Measurements from ENCODE around the gene EYA2.

The EYA2 gene

GRCh38 chr20:46998477-46999240 lies 104.0 kb downstream of the EYA2 start:
- no peak overlapping the region for H3K9ac ChIP-seq (ENCODE audit: insufficient read length, low read depth)
- DNase-seq (ENCODE audit: low read depth, low spot score): peak; percentile 56
- no peaks in the 10 kb centered on the region for H3K36me3 ChIP-seq (ENCODE audit: insufficient read depth, insufficient read length, low read length)
- peaks cover 6% of the 10 kb centered on the region for H3K4me1 ChIP-seq (ENCODE audit: insufficient read depth, insufficient read length)
- H3K4me3 ChIP-seq (ENCODE audit: insufficient read length, low read depth): no peak overlapping the region
- H3K27me3 ChIP-seq (ENCODE audit: insufficient read depth, insufficient read length): no peaks in the 10 kb centered on the region
- H3K9me3 ChIP-seq (ENCODE audit: insufficient read depth, low read length): no peaks in the 10 kb centered on the region
- TF ChIP-seq ZNF274 (IDR thresholded peaks at IDR 0.05; ENCODE audit: low read depth, low read length) (no peak), SUZ12 (IDR thresholded peaks at IDR 0.05; ENCODE audit: extremely low read depth, insufficient read depth, insufficient read length) (no peak), YY1 (IDR thresholded peaks at IDR 0.05; ENCODE audit: insufficient read depth, insufficient read length) (no peak)

GRCh38 chr20:46999801-47000465 lies 105.3 kb downstream of the EYA2 start:
- TF ChIP-seq ZNF274 (IDR thresholded peaks at IDR 0.05; ENCODE audit: low read depth, low read length) (no peak), YY1 (IDR thresholded peaks at IDR 0.05; ENCODE audit: insufficient read depth, insufficient read length) (no peak), SUZ12 (IDR thresholded peaks at IDR 0.05; ENCODE audit: extremely low read depth, insufficient read depth, insufficient read length) (no peak)
- Histone ChIP-seq H3K4me3 (ENCODE audit: insufficient read length, low read depth) (no peak overlapping the region), H3K4me1 (ENCODE audit: insufficient read depth, insufficient read length) (peaks cover 6% of the 10 kb centered on the region), H3K27me3 (ENCODE audit: insufficient read depth, insufficient read length) (no peaks in the 10 kb centered on the region), H3K9me3 (ENCODE audit: insufficient read depth, low read length) (no peaks in the 10 kb centered on the region), H3K9ac (ENCODE audit: insufficient read length, low read depth) (no peak overlapping the region), H3K36me3 (ENCODE audit: insufficient read depth, insufficient read length, low read length) (no peaks in the 10 kb centered on the region)
- no peak for DNase-seq (ENCODE audit: low read depth, low spot score)

- Histone ChIP-seq H3K4me1 (ENCODE audit: insufficient read depth, insufficient read length) (peaks cover 6% of the 10 kb centered on the region), H3K9ac (ENCODE audit: insufficient read length, low read depth) (no peak overlapping the region), H3K36me3 (ENCODE audit: insufficient read depth, insufficient read length, low read length) (no peaks in the 10 kb centered on the region), H3K9me3 (ENCODE audit: insufficient read depth, low read length) (no peaks in the 10 kb centered on the region), H3K4me3 (ENCODE audit: insufficient read length, low read depth) (no peak overlapping the region), H3K27me3 (ENCODE audit: insufficient read depth, insufficient read length) (no peaks in the 10 kb centered on the region)
- no peak for TF ChIP-seq SUZ12 (IDR thresholded peaks at IDR 0.05; ENCODE audit: extremely low read depth, insufficient read depth, insufficient read length)
- no peak for TF ChIP-seq ZNF274 (IDR thresholded peaks at IDR 0.05; ENCODE audit: low read depth, low read length)
- TF ChIP-seq YY1 (IDR thresholded peaks at IDR 0.05; ENCODE audit: insufficient read depth, insufficient read length): no peak
- no peak for DNase-seq (ENCODE audit: low read depth, low spot score)
These were observed 108.6 kb downstream of the EYA2 start for GRCh38 chr20:47003223-47003622.

- no peak for DNase-seq (ENCODE audit: low read depth, low spot score)
- H3K4me3 ChIP-seq (ENCODE audit: insufficient read length, low read depth): no peak overlapping the region
- TF ChIP-seq SUZ12 (IDR thresholded peaks at IDR 0.05; ENCODE audit: extremely low read depth, insufficient read depth, insufficient read length) (no peak), ZNF274 (IDR thresholded peaks at IDR 0.05; ENCODE audit: low read depth, low read length) (no peak), YY1 (IDR thresholded peaks at IDR 0.05; ENCODE audit: insufficient read depth, insufficient read length) (no peak)
- H3K4me1 ChIP-seq (ENCODE audit: insufficient read depth, insufficient read length): peaks cover 6% of the 10 kb centered on the region
- no peaks in the 10 kb centered on the region for H3K9me3 ChIP-seq (ENCODE audit: insufficient read depth, low read length)
- H3K36me3 ChIP-seq (ENCODE audit: insufficient read depth, insufficient read length, low read length): no peaks in the 10 kb centered on the region
- H3K27me3 ChIP-seq (ENCODE audit: insufficient read depth, insufficient read length): no peaks in the 10 kb centered on the region
- H3K9ac ChIP-seq (ENCODE audit: insufficient read length, low read depth): no peak overlapping the region
These were observed 109.5 kb downstream of the EYA2 start for GRCh38 chr20:47004179-47004578.

GRCh38 chr20:47007826-47008655 lies 113.4 kb downstream of the EYA2 start:
- Histone ChIP-seq H3K4me3 (ENCODE audit: insufficient read length, low read depth) (no peak overlapping the region), H3K27me3 (ENCODE audit: insufficient read depth, insufficient read length) (no peaks in the 10 kb centered on the region), H3K36me3 (ENCODE audit: insufficient read depth, insufficient read length, low read length) (no peaks in the 10 kb centered on the region), H3K9me3 (ENCODE audit: insufficient read depth, low read length) (no peaks in the 10 kb centered on the region), H3K4me1 (ENCODE audit: insufficient read depth, insufficient read length) (no peaks in the 10 kb centered on the region), H3K9ac (ENCODE audit: insufficient read length, low read depth) (no peak overlapping the region)
- TF ChIP-seq YY1 (IDR thresholded peaks at IDR 0.05; ENCODE audit: insufficient read depth, insufficient read length): no peak
- no peak for TF ChIP-seq SUZ12 (IDR thresholded peaks at IDR 0.05; ENCODE audit: extremely low read depth, insufficient read depth, insufficient read length)
- no peak for TF ChIP-seq ZNF274 (IDR thresholded peaks at IDR 0.05; ENCODE audit: low read depth, low read length)
- no peak for DNase-seq (ENCODE audit: low read depth, low spot score)

- no peaks in the 10 kb centered on the region for H3K9me3 ChIP-seq (ENCODE audit: insufficient read depth, low read length)
- H3K4me3 ChIP-seq (ENCODE audit: insufficient read length, low read depth): no peak overlapping the region
- no peaks in the 10 kb centered on the region for H3K27me3 ChIP-seq (ENCODE audit: insufficient read depth, insufficient read length)
- no peak for DNase-seq (ENCODE audit: low read depth, low spot score)
- H3K4me1 ChIP-seq (ENCODE audit: insufficient read depth, insufficient read length): no peaks in the 10 kb centered on the region
- TF ChIP-seq ZNF274 (IDR thresholded peaks at IDR 0.05; ENCODE audit: low read depth, low read length) (no peak), SUZ12 (IDR thresholded peaks at IDR 0.05; ENCODE audit: extremely low read depth, insufficient read depth, insufficient read length) (no peak), YY1 (IDR thresholded peaks at IDR 0.05; ENCODE audit: insufficient read depth, insufficient read length) (no peak)
- H3K36me3 ChIP-seq (ENCODE audit: insufficient read depth, insufficient read length, low read length): no peaks in the 10 kb centered on the region
- H3K9ac ChIP-seq (ENCODE audit: insufficient read length, low read depth): no peak overlapping the region
These were observed 114.3 kb downstream of the EYA2 start for GRCh38 chr20:47008842-47009518.
